HAP-1 (cell line): ENCODE measurements around the gene SPRED3.
"Not testable (repeated sequence)": the region's sequence is repeated elsewhere in the genome, so short reads cannot be mapped to it uniquely, and the experiment has no call there.

ENCODE experiments used
- DNase-seq, 2 experiments: peaks; one replicate each; pipeline ENCODE4 v3.0.0-alpha.2; 2016 to 2020; ENCODE audit warnings: low spot score in 2 of 2
- H3K27me3 ChIP-seq: fragments of 250-450 bp; sonication (Bioruptor Pico); 2 replicates; pipeline ENCODE4 v1.5.1; 2020; ENCODE audit warnings: low read depth, mild to moderate bottlenecking, moderate library complexity
- H3K36me3 ChIP-seq: fragments of 250-450 bp; sonication (Bioruptor Pico); replicated peaks from 2 replicates; pipeline ENCODE4 v1.5.1; 2020; ENCODE audit warnings: mild to moderate bottlenecking
- H3K4me1 ChIP-seq: fragments of 250-450 bp; sonication (Bioruptor Pico); 2 replicates; pipeline ENCODE4 v1.5.1; 2020; ENCODE audit warnings: mild to moderate bottlenecking
- H3K4me3 ChIP-seq: fragments of 250-450 bp; sonication (Bioruptor Pico); 2 replicates; pipeline ENCODE4 v1.5.1; 2020; ENCODE audit warnings: mild to moderate bottlenecking, moderate library complexity
- H3K9me3 ChIP-seq: fragments of 250-450 bp; sonication (Bioruptor Pico); 2 replicates; pipeline ENCODE4 v1.5.1; 2020; ENCODE audit warnings: mild to moderate bottlenecking, moderate library complexity
- in situ Hi-C: fragments of 300-500 bp; cut with MboI; formaldehyde crosslinking; loops from 3 replicates; pipeline ENCODE4 v1.14.3; 2020; ENCODE audit warnings: low sequenced_read_pairs, inconsistent platforms, mixed read lengths

The SPRED3 gene

DNA sequence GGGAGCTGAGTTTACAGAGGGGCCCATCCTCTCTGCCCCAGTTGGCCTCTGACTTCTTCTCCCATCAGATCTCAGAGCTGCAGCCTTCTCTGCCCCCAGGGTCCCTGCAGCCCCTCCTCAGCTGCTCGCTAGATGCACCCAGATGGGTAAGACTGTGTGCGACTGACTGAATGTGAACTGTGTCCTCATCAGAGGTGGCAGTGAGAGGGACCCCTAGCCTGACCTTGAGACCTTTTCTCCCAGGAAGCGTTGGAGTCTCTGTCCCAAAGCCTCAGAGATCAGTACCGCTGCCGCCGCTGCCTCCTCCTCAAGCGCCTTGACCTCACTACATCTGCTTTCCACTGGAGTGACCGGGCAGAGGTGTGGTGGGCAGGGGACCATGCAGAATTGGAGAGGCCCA, 16.8 kb downstream of the SPRED3 start:
- Histone ChIP-seq H3K4me3 (no peak overlapping the region), H3K27me3 (no peaks in the 10 kb centered on the region), H3K36me3 (peaks cover 4% of the 10 kb centered on the region), H3K9me3 (no peaks in the 10 kb centered on the region), H3K4me1 (no peaks in the 10 kb centered on the region; the same call in none of the 2 replicates)
- in situ Hi-C loops = loop anchor here (10.0 kb wide), 1 partner anchor 230 kb away; no protein-coding TSS in a partner anchor
- no peak for DNase-seq

DNA sequence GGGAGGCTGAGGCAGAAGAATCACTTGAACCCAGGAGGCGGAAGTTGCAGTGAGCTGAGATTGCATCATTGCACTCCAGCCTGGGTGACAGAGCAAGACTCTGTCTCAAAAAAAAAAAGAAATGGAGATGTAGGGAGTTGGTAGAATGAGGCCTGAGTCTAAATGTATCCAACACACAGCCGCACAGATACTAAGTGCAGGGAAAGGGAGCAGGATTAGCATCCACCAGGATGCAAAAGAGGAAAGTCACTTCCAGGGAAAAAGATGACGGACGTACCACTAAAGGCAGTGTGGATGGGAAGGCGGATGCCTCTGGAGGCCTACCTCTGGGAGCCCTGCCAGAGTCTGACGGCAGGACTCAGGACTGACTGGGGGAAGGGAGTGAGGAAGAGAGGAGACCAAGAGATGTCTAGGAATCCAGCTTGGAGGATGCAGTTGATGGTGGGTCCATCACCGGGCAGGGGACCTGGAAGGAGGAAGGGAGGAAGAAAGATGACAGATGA, 21.2 kb downstream of the SPRED3 start:
- in situ Hi-C loops = loop anchor here (10.0 kb wide), 1 partner anchor 225 kb away; no protein-coding TSS in a partner anchor
- Histone ChIP-seq H3K4me3 (no peak overlapping the region), H3K36me3 (peaks cover 4% of the 10 kb centered on the region), H3K9me3 (no peaks in the 10 kb centered on the region), H3K4me1 (no peaks in the 10 kb centered on the region), H3K27me3 (no peaks in the 10 kb centered on the region)
- no peak for DNase-seq

DNA sequence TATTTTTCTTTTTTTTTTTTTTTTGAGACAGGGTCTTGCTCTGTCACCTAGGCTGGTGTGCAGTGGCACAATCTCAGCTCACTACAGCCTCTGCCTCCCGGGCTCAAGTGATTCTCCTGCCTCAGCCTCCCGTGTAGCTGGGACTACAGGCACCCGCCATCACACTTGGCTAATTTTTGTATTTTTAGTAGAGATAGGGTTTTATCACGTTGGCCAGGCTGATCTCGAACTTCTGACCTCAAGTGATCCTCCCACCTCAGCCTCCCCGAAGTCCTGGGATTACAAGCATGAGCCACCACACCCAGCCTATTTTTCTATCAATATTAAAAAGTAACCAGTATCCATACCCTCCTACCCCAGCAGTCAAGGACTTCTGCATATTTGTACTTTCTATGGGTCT, 21.9 kb downstream of the SPRED3 start:
- H3K36me3 ChIP-seq, H3K27me3 ChIP-seq, in situ Hi-C loops, H3K4me1 ChIP-seq, H3K4me3 ChIP-seq, DNase-seq, H3K9me3 ChIP-seq: not testable (repeated sequence)

DNA sequence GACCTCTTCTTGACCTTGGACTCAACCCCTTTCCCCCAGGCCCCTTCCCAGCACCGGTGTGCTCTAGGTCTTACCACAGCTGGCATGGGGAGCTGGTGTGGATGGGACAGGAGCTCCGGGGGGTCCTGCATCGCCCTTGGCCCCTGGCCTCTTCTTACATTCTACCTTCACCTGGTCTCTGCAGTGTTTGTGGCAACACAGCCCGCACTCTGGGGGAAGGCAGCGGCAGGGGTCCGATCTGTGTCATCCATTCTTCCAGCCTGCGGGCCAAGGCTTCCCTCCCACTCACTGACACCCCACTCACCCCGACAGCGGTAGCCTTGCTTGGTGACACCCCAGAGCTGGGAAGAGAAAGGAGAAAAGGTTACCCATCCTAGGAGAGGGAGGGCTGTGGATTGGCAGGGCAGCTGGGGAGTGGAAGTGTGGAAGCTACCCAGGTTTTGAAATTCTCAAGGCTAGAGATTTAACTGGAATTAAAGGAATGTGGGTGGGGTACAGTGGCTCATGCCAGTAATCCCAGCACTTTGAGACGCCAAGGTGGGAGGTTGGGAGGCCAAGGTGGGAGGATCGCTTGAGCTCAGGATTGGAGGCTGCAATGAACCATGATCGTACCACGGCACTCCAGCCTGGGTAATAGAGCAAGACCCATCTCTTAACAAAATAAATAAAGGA, 22.7 kb downstream of the SPRED3 start:
- Histone ChIP-seq H3K4me1 (no peaks in the 10 kb centered on the region), H3K36me3 (no peaks in the 10 kb centered on the region; the same call in 1 of the 2 replicates), H3K4me3 (no peak overlapping the region), H3K27me3 (no peaks in the 10 kb centered on the region), H3K9me3 (no peaks in the 10 kb centered on the region)
- DNase-seq = no peak
- in situ Hi-C loops = no loop called here

DNA sequence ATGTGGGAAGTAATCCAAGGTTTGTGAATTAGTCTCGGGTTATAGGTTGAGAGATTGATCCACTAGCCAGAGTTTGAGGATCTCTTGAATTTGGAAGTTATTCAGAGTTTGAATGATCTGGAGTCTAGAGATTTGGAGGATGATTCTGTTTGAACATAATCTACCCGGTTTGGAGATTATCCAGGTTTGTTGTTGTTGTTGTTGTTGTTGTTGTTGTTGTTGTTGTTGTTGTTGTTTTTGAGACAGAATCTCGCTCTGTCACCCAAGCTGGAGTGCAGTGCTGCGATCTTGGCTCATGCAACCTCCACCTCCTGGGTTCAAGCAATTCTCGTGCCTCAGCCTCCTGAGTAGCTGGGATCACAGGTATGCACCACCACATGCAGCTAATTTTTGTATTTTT, 23.4 kb downstream of the SPRED3 start:
- H3K27me3 ChIP-seq, H3K4me3 ChIP-seq, DNase-seq, in situ Hi-C loops, H3K4me1 ChIP-seq, H3K36me3 ChIP-seq, H3K9me3 ChIP-seq: not testable (repeated sequence)

DNA sequence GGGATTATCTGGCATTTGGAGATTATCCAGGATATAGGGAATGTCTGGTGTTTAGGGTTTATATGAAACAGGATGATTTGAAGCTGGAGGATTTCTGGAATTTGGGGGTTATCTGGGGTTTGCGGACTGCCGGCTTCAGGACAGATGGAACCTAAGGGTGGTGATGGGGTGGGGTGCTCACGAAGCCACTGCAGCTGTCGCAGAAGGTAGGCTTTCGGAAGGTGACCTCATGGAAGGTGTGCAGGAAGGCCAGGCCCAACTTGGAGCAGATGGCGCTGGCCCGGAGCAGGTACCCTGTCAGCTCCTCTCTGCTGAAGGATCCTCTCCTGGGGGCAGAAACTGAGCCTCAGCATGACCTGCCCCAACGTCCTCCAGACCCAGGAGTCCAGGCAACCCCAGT, 24.0 kb downstream of the SPRED3 start:
- DNase-seq = no peak
- H3K9me3 ChIP-seq = no peaks in the 10 kb centered on the region
- no peaks in the 10 kb centered on the region for H3K36me3 ChIP-seq
- H3K4me3 ChIP-seq = no peak overlapping the region
- H3K27me3 ChIP-seq = no peaks in the 10 kb centered on the region
- H3K4me1 ChIP-seq = peaks cover under 1% of the 10 kb centered on the region
- in situ Hi-C loops = no loop called here

DNA sequence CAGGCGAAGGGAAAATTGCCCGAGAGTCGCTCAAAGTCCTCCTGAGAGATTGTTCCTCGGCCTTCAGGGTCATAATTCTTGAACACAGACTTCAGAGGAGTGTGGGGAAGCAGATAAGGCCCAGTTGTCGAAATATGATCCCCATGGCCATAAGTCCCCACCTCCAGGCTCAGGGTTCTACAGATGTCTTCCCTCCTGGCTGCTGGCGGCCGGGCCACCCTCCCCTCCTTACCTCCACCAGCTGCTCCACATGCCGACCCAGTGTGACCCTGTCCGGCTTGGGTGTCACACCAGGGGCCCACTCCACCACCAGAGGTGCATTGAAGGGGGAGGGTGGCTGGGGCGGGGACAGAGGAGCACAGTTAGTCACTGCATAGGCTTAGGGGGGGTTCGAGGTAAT, 24.5 kb downstream of the SPRED3 start:
- H3K27me3 ChIP-seq = no peaks in the 10 kb centered on the region
- peaks cover 3% of the 10 kb centered on the region for H3K4me1 ChIP-seq
- DNase-seq = no peak
- no peaks in the 10 kb centered on the region for H3K9me3 ChIP-seq
- H3K4me3 ChIP-seq = no peak overlapping the region
- H3K36me3 ChIP-seq = no peaks in the 10 kb centered on the region
- in situ Hi-C loops = no loop called here

DNA sequence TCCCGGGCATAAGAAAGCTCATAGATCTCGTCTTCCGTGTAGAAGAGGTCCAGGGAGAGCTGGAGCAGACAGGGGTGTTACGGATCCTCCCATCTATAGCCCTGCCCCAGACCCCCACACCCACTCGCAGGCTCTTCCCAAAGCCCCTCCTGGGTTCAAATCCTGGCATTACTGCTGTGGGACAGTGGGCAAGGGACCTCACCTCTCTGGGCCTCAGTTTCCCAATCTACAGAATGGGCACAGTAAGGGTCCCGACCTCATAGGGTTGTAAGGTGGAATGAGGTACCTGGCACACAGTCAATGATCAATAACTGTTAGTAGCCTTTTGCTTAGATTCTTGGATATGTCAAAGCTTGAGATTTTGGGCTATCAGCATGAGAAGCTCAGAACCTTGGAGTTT, 24.9 kb downstream of the SPRED3 start:
- H3K4me1 ChIP-seq = peaks cover 6% of the 10 kb centered on the region
- in situ Hi-C loops = no loop called here
- no peaks in the 10 kb centered on the region for H3K27me3 ChIP-seq
- DNase-seq = no peak
- H3K4me3 ChIP-seq = no peak overlapping the region
- H3K9me3 ChIP-seq = no peaks in the 10 kb centered on the region
- H3K36me3 ChIP-seq = no peaks in the 10 kb centered on the region

DNA sequence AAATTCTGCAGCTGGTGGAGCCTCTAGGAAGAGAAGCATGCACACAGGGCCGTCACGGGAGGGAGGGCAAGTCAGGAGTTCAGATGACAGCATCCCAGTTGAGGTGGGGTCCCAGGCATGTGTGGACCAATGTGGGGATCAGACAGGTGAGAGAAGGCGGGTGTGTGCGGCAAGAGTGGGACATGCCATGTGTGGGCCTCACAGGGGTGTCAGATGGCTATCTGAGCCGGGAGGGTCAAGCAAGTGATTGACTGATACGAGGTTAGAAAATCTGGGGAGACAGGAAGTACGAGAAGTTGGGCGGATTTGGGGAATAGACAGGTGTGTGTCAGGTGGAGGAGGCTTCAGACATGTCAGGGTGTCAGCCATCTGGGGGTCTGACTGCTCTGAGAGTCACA, 28.6 kb downstream of the SPRED3 start:
- no peak for DNase-seq
- Histone ChIP-seq H3K9me3 (no peaks in the 10 kb centered on the region), H3K4me1 (peaks cover 6% of the 10 kb centered on the region), H3K36me3 (no peaks in the 10 kb centered on the region), H3K27me3 (no peaks in the 10 kb centered on the region), H3K4me3 (no peak overlapping the region)
- in situ Hi-C loops = no loop called here

DNA sequence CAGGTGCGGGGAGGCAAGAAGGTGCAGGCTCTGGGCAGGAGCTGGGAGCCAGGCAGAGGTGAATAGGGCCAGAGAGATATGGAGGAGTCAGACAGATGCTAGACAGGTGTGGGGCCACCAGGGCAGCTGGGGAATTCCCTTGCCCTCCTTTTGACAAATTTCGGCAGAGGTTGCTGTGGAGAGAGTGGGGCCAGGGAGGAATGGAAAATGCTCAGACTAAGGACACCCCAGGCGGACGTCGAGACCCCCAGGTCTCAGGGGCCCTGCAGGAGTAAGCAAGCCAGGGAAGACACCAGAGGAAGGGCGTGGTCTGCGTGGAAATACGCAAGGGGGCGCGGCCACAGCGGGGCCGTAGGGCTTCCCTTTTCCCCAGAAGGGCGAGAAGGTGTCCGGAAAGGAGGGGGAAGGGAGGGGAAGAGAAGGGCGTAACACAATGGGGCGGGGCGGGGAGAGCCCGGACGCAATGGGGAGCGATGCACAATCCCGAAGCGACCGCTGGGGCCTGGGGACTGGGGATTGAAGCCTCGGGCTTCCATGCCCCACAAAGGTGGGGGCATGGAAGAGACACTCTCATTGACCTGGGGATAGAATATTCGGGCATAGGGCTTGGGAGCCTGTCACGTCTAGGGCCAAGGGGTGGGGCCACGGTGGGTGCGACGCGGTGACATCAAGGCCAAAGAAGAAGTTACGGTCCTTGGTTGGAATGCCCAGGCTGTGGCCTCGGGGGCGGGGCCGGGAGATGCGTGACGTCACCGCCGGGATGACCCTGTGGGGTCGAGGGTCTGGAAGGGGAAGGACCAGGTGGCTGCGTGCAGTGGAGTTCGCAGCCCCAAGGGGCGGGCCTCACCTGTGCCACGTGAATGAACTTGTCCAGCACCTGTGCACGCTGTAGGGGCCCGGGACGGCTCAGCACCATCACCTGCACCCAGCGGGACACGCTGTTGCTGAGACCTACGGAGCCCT, 29.3 kb downstream of the SPRED3 start:
- Histone ChIP-seq H3K4me3 (peak overlapping the region; percentile 21), H3K36me3 (no peaks in the 10 kb centered on the region)
- in situ Hi-C loops = no loop called here

DNA sequence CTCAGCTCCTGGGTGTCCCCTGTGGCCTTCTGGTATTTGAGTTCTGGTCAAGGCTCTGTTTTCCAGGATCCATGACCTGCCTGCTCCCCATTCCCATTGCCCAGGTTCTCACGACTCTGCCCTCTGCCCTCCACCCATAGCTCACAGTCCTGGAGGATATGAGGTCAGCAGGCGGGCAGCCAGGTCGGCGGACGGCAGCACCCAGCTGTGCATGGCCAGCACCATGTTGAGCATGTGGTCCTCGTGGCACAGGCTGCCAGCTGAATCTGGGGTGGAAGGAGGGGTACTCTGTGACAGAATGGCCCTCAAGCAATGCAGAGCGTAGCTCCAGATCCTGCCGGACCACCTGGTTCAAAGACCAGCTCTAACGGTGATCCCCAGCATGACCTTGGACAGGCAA, 32.4 kb downstream of the SPRED3 start:
- DNase-seq = no peak
- Histone ChIP-seq H3K4me1 (peaks cover 6% of the 10 kb centered on the region), H3K4me3 (no peak overlapping the region), H3K9me3 (no peaks in the 10 kb centered on the region), H3K27me3 (no peaks in the 10 kb centered on the region), H3K36me3 (no peaks in the 10 kb centered on the region)
- in situ Hi-C loops = no loop called here

More for the DNA sequence above, 29.3 kb downstream of the SPRED3 start:
- H3K9me3 ChIP-seq = no peaks in the 10 kb centered on the region
- H3K27me3 ChIP-seq = no peaks in the 10 kb centered on the region
- H3K4me1 ChIP-seq = peaks cover 6% of the 10 kb centered on the region
- DNase-seq = peak; percentile 73 to 89

DNA sequence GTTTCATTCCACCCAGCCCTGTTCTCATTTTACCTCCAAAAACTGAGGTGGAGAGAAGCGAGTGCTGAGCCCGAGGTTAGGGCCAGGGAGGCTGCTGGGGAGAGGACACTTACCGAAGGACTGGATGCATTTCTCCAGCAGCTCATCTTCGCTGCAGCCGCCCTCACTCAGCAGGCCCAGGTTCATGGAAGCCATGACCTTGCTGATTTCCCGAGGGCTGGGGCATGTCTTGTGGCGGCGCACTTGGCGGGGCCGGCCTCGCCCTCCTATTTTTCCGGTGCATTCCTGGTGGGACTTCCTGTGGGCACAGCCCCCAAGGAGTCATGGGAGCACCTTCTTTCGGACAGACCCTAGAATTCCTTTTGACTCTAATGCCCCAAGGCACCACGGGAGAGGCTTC, 33.4 kb downstream of the SPRED3 start:
- DNase-seq = no peak
- no peak overlapping the region for H3K4me3 ChIP-seq
- no peaks in the 10 kb centered on the region for H3K9me3 ChIP-seq
- H3K27me3 ChIP-seq = no peaks in the 10 kb centered on the region
- in situ Hi-C loops = no loop called here
- H3K4me1 ChIP-seq = peaks cover 6% of the 10 kb centered on the region
- H3K36me3 ChIP-seq = no peaks in the 10 kb centered on the region

DNA sequence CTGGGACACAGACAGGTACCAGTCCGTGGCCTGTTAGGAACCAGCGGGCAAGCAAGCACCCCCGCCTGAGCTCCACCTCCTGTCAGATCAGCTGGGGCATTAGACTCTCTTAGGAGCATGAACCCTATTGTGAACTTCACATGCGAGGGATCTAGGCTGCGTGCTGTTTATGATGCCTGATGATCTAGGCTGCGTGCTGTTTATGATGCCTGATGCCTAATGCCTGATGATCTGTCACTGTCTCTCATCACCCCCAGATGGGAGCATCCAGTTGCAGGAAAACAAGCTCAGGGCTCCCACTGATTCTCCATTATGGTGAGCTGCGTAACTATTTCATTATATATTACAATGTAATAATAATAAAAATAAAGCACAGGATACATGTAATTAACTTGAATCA, 33.9 kb downstream of the SPRED3 start:
- no peak for DNase-seq
- in situ Hi-C loops = no loop called here
- Histone ChIP-seq H3K9me3 (no peaks in the 10 kb centered on the region), H3K4me3 (no peak overlapping the region), H3K4me1 (peaks cover 5% of the 10 kb centered on the region), H3K36me3 (no peaks in the 10 kb centered on the region), H3K27me3 (no peaks in the 10 kb centered on the region)

DNA sequence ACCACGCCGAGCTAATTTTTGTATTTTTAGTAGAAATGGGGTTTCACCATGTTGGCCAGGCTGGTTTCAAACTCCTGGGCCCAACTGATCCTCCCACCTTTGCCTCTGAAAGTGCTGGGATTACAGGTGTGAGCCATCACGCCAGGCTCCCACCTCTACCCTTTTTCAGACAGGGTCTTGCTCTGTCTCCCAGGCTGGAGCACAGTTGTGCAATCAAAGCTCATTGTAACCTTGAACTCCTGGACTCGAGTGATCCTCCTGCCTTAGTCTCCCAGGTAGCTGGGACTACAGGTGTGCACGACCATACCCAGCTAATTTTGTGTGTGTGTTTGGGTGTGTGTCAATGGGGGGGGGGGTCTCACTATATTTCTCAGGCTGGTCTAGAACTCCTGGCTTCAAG, 35.8 kb downstream of the SPRED3 start:
- Histone ChIP-seq H3K4me3 (no peak overlapping the region), H3K4me1 (no peaks in the 10 kb centered on the region), H3K9me3 (no peaks in the 10 kb centered on the region), H3K36me3 (no peaks in the 10 kb centered on the region), H3K27me3 (no peaks in the 10 kb centered on the region)
- in situ Hi-C loops = no loop called here
- DNase-seq = no peak
